GM12878 (cell line): ENCODE results near the gene CD276. TPM values are rescaled to one million over a fixed set of nuclear protein-coding genes. Genes with fewer than 3 reads are reported as not detected.

Experiments
- ATAC-seq: fragments of 200-7000 bp; cut with Tn5 transposase; 3 replicates; pipeline ENCODE4 v1.9.1; 2020; ENCODE audit warnings: mild to moderate bottlenecking, moderate library complexity
- BruUV-seq: library from RNA; stranded (reverse); fragments of 400-500 nt; replicated peaks from 2 replicates; lab custom pipeline; 2021; lab: Mats Ljungman, UMichigan
- CTCF ChIA-PET: fragments of 300-600 bp; sonication (Branson Sonifier 250); formaldehyde crosslinking; extraction: SDS; loops from one replicate; lab custom pipeline; 2021; ENCODE audit warnings: inconsistent platforms; lab: Yijun Ruan, JAX
- POLR2A ChIA-PET: fragments of 350-600 bp; formaldehyde crosslinking; extraction: SDS; loops from one replicate; lab custom pipeline; 2021; ENCODE audit warnings: inconsistent platforms; lab: Charles Lee
- RAD21 ChIA-PET: fragments of 300-600 bp; sonication (Branson Sonifier 250); formaldehyde crosslinking; loops from one replicate; lab custom pipeline; 2023; ENCODE audit warnings: antibody characterized with exemption; ENCODE audit not compliant: unreplicated experiment; lab: Charles Lee
- SMC1A ChIA-PET: fragments of 300-600 bp; sonication (Branson Sonifier 250); formaldehyde crosslinking; loops from one replicate; lab custom pipeline; 2023; ENCODE audit not compliant: unreplicated experiment, uncharacterized antibody; lab: Charles Lee
- DNase-seq: peaks from one replicate; pipeline ENCODE4 v3.0.0-alpha.2; 2011; ENCODE audit warnings: low read depth, low spot score
- FAIRE-seq: peaks from 3 replicates; lab custom pipeline; 2011; peaks lifted over from hg19 to GRCh38; lab: Jason Lieb, UNC
- H2AFZ ChIP-seq: 2 replicates; pipeline ENCODE4 v1.6.0; 2011; ENCODE audit warnings: low read depth, low read length, control low read depth; ENCODE audit not compliant: control insufficient read depth
- H3K27ac ChIP-seq: 2 replicates; pipeline ENCODE4 v1.5.1; 2011; ENCODE audit warnings: control low read depth; ENCODE audit not compliant: control insufficient read depth, insufficient read depth
- H3K27me3 ChIP-seq, 2 experiments: replicated peaks in 1 of 2; 2 replicates each; pipeline versions ENCODE4 v1.6.0 to v1.6.1; 2011; ENCODE audit warnings: low read length in 1 of 2; ENCODE audit not compliant: control insufficient read depth in 2 of 2, insufficient read depth in 2 of 2
- H3K36me3 ChIP-seq, 2 experiments: 2 replicates each; pipeline ENCODE4 v1.5.1; 2011; ENCODE audit warnings: low read length in 1 of 2; ENCODE audit not compliant: control insufficient read depth in 2 of 2, insufficient read depth in 2 of 2
- H3K4me1 ChIP-seq: 2 replicates; pipeline ENCODE4 v1.6.1; 2011; ENCODE audit warnings: mild to moderate bottlenecking, low read length, moderate library complexity, mixed read lengths; ENCODE audit not compliant: control insufficient read depth, insufficient read depth
- H3K4me2 ChIP-seq: 2 replicates; pipeline ENCODE4 v1.6.0; 2011; ENCODE audit warnings: control low read depth; ENCODE audit not compliant: control insufficient read depth, insufficient read depth
- H3K4me3 ChIP-seq: fragments of 200-600 bp; sonication (generic); 2 replicates; pipeline ENCODE4 v1.5.1; 2016
- H3K79me2 ChIP-seq: 2 replicates; pipeline ENCODE4 v1.6.0; 2011; ENCODE audit warnings: low read length; ENCODE audit not compliant: control insufficient read depth, insufficient read depth
- H3K9ac ChIP-seq: 2 replicates; pipeline ENCODE4 v1.8.0; 2011; ENCODE audit warnings: low read length, control low read depth, mixed read lengths; ENCODE audit not compliant: control insufficient read depth, insufficient read depth
- H3K9me3 ChIP-seq: replicated peaks from 3 replicates; pipeline ENCODE4 v1.5.1; 2011; ENCODE audit warnings: mild to moderate bottlenecking, low read length; ENCODE audit not compliant: control insufficient read depth, insufficient read depth
- H4K20me1 ChIP-seq: 2 replicates; pipeline ENCODE4 v1.6.0; 2011; ENCODE audit not compliant: control insufficient read depth, insufficient read depth
- CBX3 ChIP-seq: fragments of 200-600 bp; sonication (generic); IDR thresholded peaks from 2 replicates; pipeline ENCODE4 v1.6.1; 2016; ENCODE audit warnings: low read depth, borderline replicate concordance
- CEBPB ChIP-seq, 2 experiments: fragments of 150-350 bp in 1 of 2; IDR thresholded peaks; 2 replicates each; pipeline ENCODE4 v1.6.1; 2012 to 2014; ENCODE audit warnings: low read depth in 2 of 2, low read length in 2 of 2, borderline replicate concordance in 1 of 2, inconsistent platforms in 1 of 2
- CHD4 ChIP-seq: fragments of 200-600 bp; sonication (generic); IDR thresholded peaks from 2 replicates; pipeline ENCODE4 v1.6.1; 2016; ENCODE audit warnings: mild to moderate bottlenecking
- MEF2A ChIP-seq: IDR thresholded peaks from 2 replicates; pipeline ENCODE4 v1.6.1; 2011; ENCODE audit warnings: low read depth, mild to moderate bottlenecking, low read length, moderate library complexity; ENCODE audit not compliant: insufficient read depth
- POLR2AphosphoS2 ChIP-seq: IDR thresholded peaks from 2 replicates; pipeline ENCODE4 v1.6.1; 2011; ENCODE audit warnings: low read depth, mild to moderate bottlenecking, low read length, improper control_type of control experiment, moderate library complexity
- POU2F2 ChIP-seq: IDR thresholded peaks from 3 replicates; pipeline ENCODE4 v1.6.1; 2011; ENCODE audit warnings: low read depth, mild to moderate bottlenecking, low read length, borderline replicate concordance
- RB1 ChIP-seq: fragments of 450-650 bp; formaldehyde crosslinking; IDR thresholded peaks from 2 replicates; pipeline ENCODE4 v1.6.1; 2017; ENCODE audit warnings: mild to moderate bottlenecking, borderline replicate concordance
- TARDBP ChIP-seq: IDR thresholded peaks from 2 replicates; pipeline ENCODE4 v1.6.1; 2016; ENCODE audit warnings: borderline replicate concordance
- TCF7 ChIP-seq: IDR thresholded peaks from 2 replicates; pipeline ENCODE4 v1.6.1; 2014; ENCODE audit warnings: antibody characterized with exemption, borderline replicate concordance
- WGBS: methylation state at CpG from one replicate; pipeline ENCODE4 v1.1.6; 2016; ENCODE audit warnings: low lambda C conversion rate; ENCODE audit not compliant: insufficient replicate concordance, insufficient coverage; ENCODE audit errors: missing lambda C conversion rate; 5-methylcytosine and 5-hydroxymethylcytosine counted together
- in situ Hi-C: fragments of 300-500 bp; cut with MboI; formaldehyde crosslinking; loops from 9 replicates; pipeline ENCODE4 v1.14.3; 2018; ENCODE audit warnings: mixed read lengths
- intact Hi-C: fragments of 100-400 bp; cut with micrococcal nuclease; formaldehyde crosslinking; loops from one replicate; pipeline ENCODE4 v1.14.2; 2022; ENCODE audit not compliant: unreplicated experiment
- polyA plus RNA-seq, 11 experiments: library from polyadenylated mRNA; depleted of rRNA in 4 of 11; unstranded in 6 of 11; stranded (reverse) in 5 of 11; fragments of >200 nt; fragmentation: Nextera tagmentation in 4 of 11; fragmentation: Illumina TruSeq in 1 of 11; extraction: Ambion mirVana in 4 of 11; extraction: Trizol in 1 of 11; gene quantifications; 1 replicate in 1 of 11; 2 replicates in 10 of 11; pipeline versions ENCODE4 v1.2.1 to v1.2.3, GENCODE V29; 2011 to 2016; ENCODE audit warnings: inconsistent platforms in 2 of 11, missing spikeins in 2 of 11, low read depth in 1 of 11
- total RNA-seq, 4 experiments: library from RNA; depleted of rRNA in 3 of 4; stranded (reverse); fragments of >200 nt in 3 of 4; fragmentation: Illumina TruSeq in 1 of 4; extraction: Trizol in 1 of 4; gene quantifications; 2 replicates each; pipeline versions ENCODE4 v1.2.1 to v1.2.3, GENCODE V29; 2013 to 2021
- TF ChIP-seq, protein P1 (sequence below): fragments of 450-650 bp; IDR thresholded peaks from 2 replicates; pipeline ENCODE4 v1.6.1; 2014; ENCODE audit warnings: mild to moderate bottlenecking

The CD276 gene
- total and polyA plus RNA-seq, 10 of the 15 experiments (the other 5 are each of a cell fraction or from before 2014, with no cell fraction given), result 0.11 to 3.0 (median 1.2) TPM

DNA sequence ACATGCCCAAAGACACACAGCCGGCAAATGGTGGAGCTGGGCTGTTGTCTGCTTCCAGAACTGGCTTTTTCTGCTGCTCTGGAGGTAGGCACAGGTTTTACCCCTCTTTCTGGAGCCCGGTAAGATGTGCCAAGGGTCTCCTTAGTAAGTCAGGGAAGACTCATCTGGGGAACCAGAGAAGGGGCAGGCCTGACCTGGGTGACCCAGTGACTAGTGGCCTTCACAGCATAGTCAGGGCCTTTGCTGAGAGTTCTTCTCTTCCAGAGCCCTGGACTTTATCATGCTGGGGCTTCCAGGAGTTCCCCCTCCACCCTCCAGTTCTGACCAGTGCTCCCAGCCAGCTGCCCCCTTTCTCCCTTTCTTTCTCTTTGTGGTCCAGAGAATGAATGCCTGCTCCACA is 3.2 kb downstream of the CD276 start:
- in situ Hi-C loops, result no loop called here
- Histone ChIP-seq H3K79me2 (no peaks in the 10 kb centered on the region), H3K4me2 (no peak overlapping the region), H3K27ac (no peak overlapping the region), H3K9me3 (no peaks in the 10 kb centered on the region), H3K27me3 (peaks cover 5 to 6% of the 10 kb centered on the region in 2 experiments; a peak in 3 of 4 replicates), H3K4me3 (no peak overlapping the region), H2AFZ (no peak overlapping the region), H3K9ac (no peak overlapping the region), H4K20me1 (no peaks in the 10 kb centered on the region), H3K36me3 (no peaks in the 10 kb centered on the region), H3K4me1 (no peaks in the 10 kb centered on the region)
- 3% methylated on average over 2 of the region's 2 CpGs for WGBS
- no peak for ATAC-seq
- RAD21 ChIA-PET, result interaction anchor here (1.6 kb wide), 1 partner anchor 51 kb away, joined by 4 read pairs; no protein-coding TSS in a partner anchor
- TF ChIP-seq POU2F2, result no peak
- no peak for TF ChIP-seq TCF7
- TF ChIP-seq CHD4, result no peak
- TF ChIP-seq CBX3, result no peak
- TF ChIP-seq MEF2A, result no peak
- no peak for TF ChIP-seq TARDBP
- TF ChIP-seq, protein P1, sequence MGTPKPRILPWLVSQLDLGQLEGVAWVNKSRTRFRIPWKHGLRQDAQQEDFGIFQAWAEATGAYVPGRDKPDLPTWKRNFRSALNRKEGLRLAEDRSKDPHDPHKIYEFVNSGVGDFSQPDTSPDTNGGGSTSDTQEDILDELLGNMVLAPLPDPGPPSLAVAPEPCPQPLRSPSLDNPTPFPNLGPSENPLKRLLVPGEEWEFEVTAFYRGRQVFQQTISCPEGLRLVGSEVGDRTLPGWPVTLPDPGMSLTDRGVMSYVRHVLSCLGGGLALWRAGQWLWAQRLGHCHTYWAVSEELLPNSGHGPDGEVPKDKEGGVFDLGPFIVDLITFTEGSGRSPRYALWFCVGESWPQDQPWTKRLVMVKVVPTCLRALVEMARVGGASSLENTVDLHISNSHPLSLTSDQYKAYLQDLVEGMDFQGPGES, result no peak
- no peak for TF ChIP-seq RB1
- no peak for TF ChIP-seq CEBPB (IDR thresholded peaks at IDR 0.05; ENCODE audit: borderline replicate concordance in 1 of 2, low read depth in 2 of 2, low read length in 2 of 2)
- TF ChIP-seq POLR2AphosphoS2, result no peak
- POLR2A ChIA-PET, result no interaction called here
- intact Hi-C loops, result no loop called here
- SMC1A ChIA-PET, result interaction anchor here (0.6 to 1.3 kb wide), 3 partner anchors 10 to 36 kb away, joined by 3 read pairs; no protein-coding TSS in a partner anchor
- CTCF ChIA-PET, result interaction anchor here (1.8 kb wide), 1 partner anchor 51 kb away, joined by 6 read pairs; no protein-coding TSS in a partner anchor
- no peak for DNase-seq
- BruUV-seq, result no TSS peak
- no peak for FAIRE-seq
